OCI-LY3 (cell line): ENCODE results near the gene PPP1R9A.

Source experiments
- H2AFZ ChIP-seq: fragments of 200-600, 300-600 bp; shearing (Covaris generic); 2 replicates; pipeline ENCODE4 v1.6.0; 2014; ENCODE audit warnings: antibody characterized with exemption, low read depth, low read length
- H3K27ac ChIP-seq: fragments of 200-600, 300-600 bp; sonication (generic); 2 replicates; pipeline ENCODE4 v1.5.1; 2014; ENCODE audit warnings: mild to moderate bottlenecking, low read length, moderate library complexity, mixed read lengths
- H3K27me3 ChIP-seq: fragments of 200-600, 300-600 bp; sonication (generic); 2 replicates; pipeline ENCODE4 v1.6.1; 2014; ENCODE audit warnings: low read depth, low read length, mixed read lengths
- H3K36me3 ChIP-seq: fragments of 200-600, 300-600 bp; sonication (generic); replicated peaks from 2 replicates; pipeline ENCODE3; 2014; ENCODE audit warnings: low read depth, low read length, mixed read lengths
- H3K4me1 ChIP-seq: fragments of 300-600, 200-600 bp; sonication (generic); 2 replicates; pipeline ENCODE4 v1.6.1; 2014; ENCODE audit warnings: low read length, mixed read lengths
- H3K4me2 ChIP-seq: fragments of 200-600, 300-600 bp; sonication (generic); 2 replicates; pipeline ENCODE4 v1.6.1; 2014; ENCODE audit warnings: low read length, mixed read lengths
- H3K4me3 ChIP-seq: fragments of 300-600, 200-600 bp; sonication (generic); 2 replicates; pipeline ENCODE4 v1.5.1; 2014; ENCODE audit warnings: antibody characterized with exemption, mild to moderate bottlenecking, low read length, moderate library complexity
- H3K79me2 ChIP-seq: fragments of 300-600, 200-600 bp; shearing (Covaris generic); 2 replicates; pipeline ENCODE4 v1.6.1; 2014; ENCODE audit warnings: mild to moderate bottlenecking, low read length, mixed read lengths
- H3K9ac ChIP-seq: fragments of 300-600, 200-600 bp; shearing (Covaris generic); 2 replicates; pipeline ENCODE4 v1.6.0; 2014; ENCODE audit warnings: mild to moderate bottlenecking, low read length, moderate library complexity
- H3K9me3 ChIP-seq: fragments of 200-600, 300-600 bp; shearing (Covaris generic); 2 replicates; pipeline ENCODE4 v1.6.1; 2014; ENCODE audit warnings: low read length, mixed read lengths; ENCODE audit not compliant: insufficient read depth
- H4K20me1 ChIP-seq: fragments of 200-600, 300-600 bp; sonication (generic); 2 replicates; pipeline ENCODE4 v1.6.1; 2016; ENCODE audit warnings: low read length, mixed read lengths; ENCODE audit not compliant: insufficient read depth
- EZH2phosphoT487 ChIP-seq: fragments of 200-600 bp; shearing (Covaris generic); IDR thresholded peaks from 2 replicates; pipeline ENCODE4 v1.6.1; 2018; ENCODE audit warnings: antibody characterized with exemption, mixed run types, low read depth
- TF ChIP-seq, protein P1 (sequence below): fragments of 200-600, 300-600 bp; sonication (generic); IDR thresholded peaks from 2 replicates; pipeline ENCODE4 v1.5.1; 2014; ENCODE audit warnings: antibody characterized with exemption, low read length, low read depth

Gene PPP1R9A

DNA sequence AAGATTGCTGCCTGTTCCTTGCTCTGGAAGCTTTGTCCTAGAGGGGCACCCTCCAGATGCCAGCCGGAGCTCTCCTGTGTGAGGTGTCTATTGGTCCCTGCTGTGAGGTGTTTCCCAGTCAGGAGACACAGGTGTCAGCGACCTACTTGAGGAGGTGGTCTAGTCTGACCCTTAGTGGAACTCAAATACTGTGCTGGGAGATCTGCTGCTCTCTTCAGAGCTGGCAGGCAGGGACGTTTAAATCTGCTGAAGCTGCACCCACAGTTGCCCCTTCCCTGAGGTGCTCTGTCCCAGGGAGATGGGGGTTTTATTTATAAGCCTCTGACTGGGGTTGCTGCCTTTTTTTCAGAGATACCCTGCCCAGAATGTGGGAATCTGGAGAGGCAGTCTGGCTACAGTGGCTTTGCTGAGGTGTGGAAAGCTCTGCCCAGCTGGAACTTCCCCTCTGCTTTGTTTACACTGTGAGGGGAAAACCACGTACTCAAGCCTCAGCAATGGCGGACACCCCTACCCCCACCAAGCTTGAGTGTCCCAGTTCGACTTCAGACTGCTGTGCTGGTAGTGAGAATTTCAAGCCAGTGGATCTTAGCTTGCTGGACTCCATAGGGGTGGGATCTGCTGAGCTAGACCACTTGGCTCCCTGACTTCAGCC, 119.2 kb downstream of the PPP1R9A start:
- TF ChIP-seq, protein P1, sequence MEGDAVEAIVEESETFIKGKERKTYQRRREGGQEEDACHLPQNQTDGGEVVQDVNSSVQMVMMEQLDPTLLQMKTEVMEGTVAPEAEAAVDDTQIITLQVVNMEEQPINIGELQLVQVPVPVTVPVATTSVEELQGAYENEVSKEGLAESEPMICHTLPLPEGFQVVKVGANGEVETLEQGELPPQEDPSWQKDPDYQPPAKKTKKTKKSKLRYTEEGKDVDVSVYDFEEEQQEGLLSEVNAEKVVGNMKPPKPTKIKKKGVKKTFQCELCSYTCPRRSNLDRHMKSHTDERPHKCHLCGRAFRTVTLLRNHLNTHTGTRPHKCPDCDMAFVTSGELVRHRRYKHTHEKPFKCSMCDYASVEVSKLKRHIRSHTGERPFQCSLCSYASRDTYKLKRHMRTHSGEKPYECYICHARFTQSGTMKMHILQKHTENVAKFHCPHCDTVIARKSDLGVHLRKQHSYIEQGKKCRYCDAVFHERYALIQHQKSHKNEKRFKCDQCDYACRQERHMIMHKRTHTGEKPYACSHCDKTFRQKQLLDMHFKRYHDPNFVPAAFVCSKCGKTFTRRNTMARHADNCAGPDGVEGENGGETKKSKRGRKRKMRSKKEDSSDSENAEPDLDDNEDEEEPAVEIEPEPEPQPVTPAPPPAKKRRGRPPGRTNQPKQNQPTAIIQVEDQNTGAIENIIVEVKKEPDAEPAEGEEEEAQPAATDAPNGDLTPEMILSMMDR = no peak
- TF ChIP-seq EZH2phosphoT487 = no peak
- H3K4me3 ChIP-seq = no peak overlapping the region
- H3K9ac ChIP-seq = no peak overlapping the region

DNA sequence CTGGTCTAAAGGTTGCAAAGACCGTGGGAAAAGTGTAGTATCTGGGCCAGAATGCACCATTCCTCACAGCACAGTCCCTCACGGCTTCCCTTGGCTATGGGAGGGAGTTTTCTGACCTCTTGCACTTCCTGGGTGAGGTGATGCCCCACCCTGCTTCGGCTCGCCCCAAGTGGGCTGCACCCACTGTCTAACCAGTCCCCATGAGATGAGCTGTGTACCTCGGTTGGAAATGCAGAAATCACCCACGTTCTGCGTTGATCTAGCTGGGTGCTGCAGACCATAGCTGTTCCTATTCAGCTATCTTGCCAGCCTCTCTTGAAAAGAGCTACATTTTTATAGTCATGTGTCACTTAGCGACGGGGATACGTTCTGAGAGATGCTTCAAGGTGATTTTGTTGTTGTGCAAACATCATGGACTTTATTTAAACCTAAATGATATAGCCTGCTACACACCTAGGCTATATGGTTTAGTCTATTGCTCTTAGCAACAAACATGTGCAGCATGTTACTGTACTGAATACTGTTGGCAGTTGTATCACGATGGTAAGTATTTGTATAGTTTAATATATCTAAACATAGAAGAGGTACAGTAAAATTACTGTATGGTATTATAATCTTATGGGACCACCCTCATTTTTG, 120.0 kb downstream of the PPP1R9A start:
- Histone ChIP-seq H3K27ac (no peak overlapping the region), H3K79me2 (no peaks in the 10 kb centered on the region), H4K20me1 (no peaks in the 10 kb centered on the region), H3K4me1 (no peaks in the 10 kb centered on the region), H3K27me3 (no peaks in the 10 kb centered on the region), H3K9me3 (no peaks in the 10 kb centered on the region), H3K9ac (no peak overlapping the region), H3K36me3 (no peaks in the 10 kb centered on the region), H3K4me2 (no peak overlapping the region), H3K4me3 (no peak overlapping the region), H2AFZ (no peak overlapping the region)
- no peak for TF ChIP-seq EZH2phosphoT487
- TF ChIP-seq, protein P1 = no peak

More for the DNA sequence above, 119.2 kb downstream of the PPP1R9A start:
- Histone ChIP-seq H3K27me3 (no peaks in the 10 kb centered on the region), H3K79me2 (no peaks in the 10 kb centered on the region), H2AFZ (no peak overlapping the region), H3K4me2 (no peak overlapping the region), H3K27ac (no peak overlapping the region), H3K36me3 (no peaks in the 10 kb centered on the region), H3K9me3 (no peaks in the 10 kb centered on the region), H4K20me1 (no peaks in the 10 kb centered on the region), H3K4me1 (no peaks in the 10 kb centered on the region)

DNA sequence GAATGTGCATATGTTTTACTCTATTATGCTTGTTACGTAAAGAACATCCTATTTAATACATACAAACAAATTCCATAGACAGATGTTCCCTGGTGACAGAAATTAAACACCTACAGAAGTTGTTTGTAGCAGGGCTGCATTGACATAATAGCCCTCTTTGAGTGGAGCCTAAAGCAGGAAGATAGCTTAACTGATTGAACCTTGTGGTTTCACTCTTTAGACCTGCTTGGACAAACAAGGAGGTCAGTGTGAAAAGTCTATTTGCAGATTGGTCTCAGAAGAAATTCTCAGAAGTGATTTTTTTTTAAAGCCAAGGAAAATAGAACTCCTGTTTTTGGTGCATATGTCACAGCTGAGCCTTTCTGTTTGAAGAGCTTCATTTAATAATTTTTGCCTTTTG, 121.3 kb downstream of the PPP1R9A start:
- TF ChIP-seq, protein P1 = no peak
- TF ChIP-seq EZH2phosphoT487 = no peak
- H2AFZ ChIP-seq = no peak overlapping the region
- no peak overlapping the region for H3K27ac ChIP-seq
- H3K27me3 ChIP-seq = no peaks in the 10 kb centered on the region
- H3K9me3 ChIP-seq = no peaks in the 10 kb centered on the region
- no peak overlapping the region for H3K4me2 ChIP-seq
- no peaks in the 10 kb centered on the region for H3K4me1 ChIP-seq
- H3K36me3 ChIP-seq = no peaks in the 10 kb centered on the region
- no peak overlapping the region for H3K4me3 ChIP-seq
- no peaks in the 10 kb centered on the region for H4K20me1 ChIP-seq
- H3K9ac ChIP-seq = no peak overlapping the region
- H3K79me2 ChIP-seq = no peaks in the 10 kb centered on the region

DNA sequence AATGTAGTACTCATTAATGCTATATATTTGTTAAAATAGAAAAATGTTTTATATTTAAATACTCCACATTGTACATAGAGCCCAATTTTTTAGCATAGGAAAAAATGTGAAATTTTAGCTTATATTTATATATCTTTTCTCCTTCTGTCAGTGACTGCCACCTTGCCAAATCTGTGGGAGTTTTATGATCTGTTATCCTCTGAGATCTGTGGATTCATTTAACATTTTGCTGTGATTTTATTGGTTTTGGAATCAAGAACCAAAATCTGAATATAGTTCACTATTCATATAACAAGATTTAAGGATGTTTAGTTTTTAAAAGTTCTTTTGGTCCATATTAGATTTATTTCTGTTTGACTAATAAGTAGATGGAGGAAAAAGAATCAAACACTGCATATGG, 127.9 kb downstream of the PPP1R9A start:
- no peak overlapping the region for H3K27ac ChIP-seq
- H3K4me2 ChIP-seq = no peak overlapping the region
- no peaks in the 10 kb centered on the region for H3K27me3 ChIP-seq
- no peaks in the 10 kb centered on the region for H3K79me2 ChIP-seq
- TF ChIP-seq, protein P1 = no peak
- TF ChIP-seq EZH2phosphoT487 = no peak
- H2AFZ ChIP-seq = no peak overlapping the region
- H3K9ac ChIP-seq = no peak overlapping the region
- no peaks in the 10 kb centered on the region for H4K20me1 ChIP-seq
- H3K9me3 ChIP-seq = no peaks in the 10 kb centered on the region
- no peaks in the 10 kb centered on the region; the same call in 1 of the 2 replicates for H3K4me1 ChIP-seq
- H3K36me3 ChIP-seq = no peaks in the 10 kb centered on the region
- H3K4me3 ChIP-seq = no peak overlapping the region
